Panc1 (cell line): ENCODE data around the gene GSTM3.

Experiments used
- SIN3A ChIP-seq: IDR thresholded peaks from 2 replicates; pipeline ENCODE4 v1.6.1; 2012; ENCODE audit warnings: low read depth, mild to moderate bottlenecking, low read length, moderate library complexity, borderline replicate concordance; ENCODE audit not compliant: insufficient read depth
- TCF7L2 ChIP-seq: IDR thresholded peaks from 2 replicates; pipeline ENCODE4 v1.6.1; 2011; ENCODE audit warnings: mild to moderate bottlenecking, low read depth, low read length, inconsistent platforms

GRCh38 chr1:109787845-109788601 is 47.2 kb upstream of the GSTM3 start:
- TF ChIP-seq TCF7L2: no peak
- no peak for TF ChIP-seq SIN3A
